EH (cell line): Measurements from ENCODE around the gene AVPR2.
A peak's percentile ranks its signal among the peaks of the same experiment; 100 is the strongest.

Experiments used
- DNase-seq: peaks from one replicate; pipeline ENCODE4 v3.0.0-alpha.2; 2015; ENCODE audit warnings: low read depth

Gene AVPR2

GRCh38 chrX:153913701-153914100 lies 9.2 kb downstream of the AVPR2 start:
- DNase-seq: no peak

DNA sequence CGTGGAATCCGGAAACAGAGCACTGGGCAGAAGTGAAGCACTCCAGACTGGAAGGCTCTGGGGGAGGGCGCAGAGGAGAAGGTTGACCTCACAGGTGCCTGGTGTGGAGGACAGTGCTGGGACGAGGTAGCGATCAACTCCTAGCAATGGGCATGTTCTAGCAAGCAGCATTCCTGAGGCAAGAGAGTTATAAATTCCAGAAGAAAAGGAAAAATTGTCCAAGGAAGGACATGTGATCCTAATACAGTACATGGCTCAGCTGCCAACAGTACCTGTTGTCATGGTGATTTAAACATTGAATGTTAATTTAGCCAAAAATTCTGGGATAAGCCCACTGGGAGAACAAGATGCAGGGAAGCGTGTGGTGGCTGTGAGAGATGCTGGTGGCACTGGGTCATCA lies 13.4 kb downstream of the AVPR2 start:
- no peak for DNase-seq

GRCh38 chrX:153919281-153919680 lies 14.8 kb downstream of the AVPR2 start:
- no peak for DNase-seq

- DNase-seq: no peak
These were observed 16.1 kb downstream of the AVPR2 start for GRCh38 chrX:153920546-153920945.

GRCh38 chrX:153921070-153921469 lies 16.6 kb downstream of the AVPR2 start:
- DNase-seq: no peak

DNA sequence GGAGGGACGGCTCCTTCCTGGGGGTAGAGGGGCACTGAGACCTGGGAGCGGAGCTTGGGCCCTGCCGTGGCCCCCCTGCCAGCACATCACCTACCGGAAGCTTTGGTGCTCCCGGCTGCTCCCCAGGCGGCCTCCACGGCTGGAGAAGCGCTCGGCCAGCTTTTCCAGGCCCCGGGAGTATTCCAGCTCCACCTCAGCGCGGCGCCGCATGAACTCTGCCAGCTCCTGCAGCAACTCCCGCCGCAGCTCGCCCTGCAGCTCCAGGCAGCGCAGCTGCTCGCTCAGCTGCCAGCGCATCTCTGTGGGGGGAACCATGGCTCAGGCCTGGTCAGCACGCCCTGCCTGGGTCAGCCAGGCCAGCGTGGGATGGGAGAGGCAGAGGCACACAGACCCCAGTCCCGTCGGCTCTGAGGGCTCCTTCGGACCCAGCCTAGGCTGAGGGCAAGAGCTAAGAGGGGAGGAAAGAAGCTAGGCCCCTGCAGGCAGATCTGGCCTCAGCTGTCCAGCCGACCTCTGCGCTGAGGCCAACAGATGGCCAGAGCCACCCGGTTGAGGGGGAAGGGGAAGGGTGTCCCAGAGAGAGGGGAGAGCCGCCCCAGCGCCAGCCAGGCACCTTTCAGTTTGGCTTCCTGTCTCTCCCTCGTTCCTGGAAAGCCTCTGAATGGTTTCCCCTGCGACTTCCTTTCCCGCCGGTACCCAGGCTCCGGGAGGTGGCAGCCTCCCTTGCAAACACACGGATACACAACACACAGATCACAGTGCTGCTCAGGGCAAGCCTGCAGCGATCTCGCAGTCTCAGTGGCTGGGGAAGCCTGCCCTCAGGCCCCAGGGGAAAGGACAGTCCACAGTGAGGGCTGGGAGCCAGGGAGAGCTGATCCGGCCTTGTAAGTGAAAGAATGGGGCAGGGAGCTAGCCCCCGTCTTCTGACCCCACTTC lies 17.3 kb downstream of the AVPR2 start:
- DNase-seq: no peak

DNA sequence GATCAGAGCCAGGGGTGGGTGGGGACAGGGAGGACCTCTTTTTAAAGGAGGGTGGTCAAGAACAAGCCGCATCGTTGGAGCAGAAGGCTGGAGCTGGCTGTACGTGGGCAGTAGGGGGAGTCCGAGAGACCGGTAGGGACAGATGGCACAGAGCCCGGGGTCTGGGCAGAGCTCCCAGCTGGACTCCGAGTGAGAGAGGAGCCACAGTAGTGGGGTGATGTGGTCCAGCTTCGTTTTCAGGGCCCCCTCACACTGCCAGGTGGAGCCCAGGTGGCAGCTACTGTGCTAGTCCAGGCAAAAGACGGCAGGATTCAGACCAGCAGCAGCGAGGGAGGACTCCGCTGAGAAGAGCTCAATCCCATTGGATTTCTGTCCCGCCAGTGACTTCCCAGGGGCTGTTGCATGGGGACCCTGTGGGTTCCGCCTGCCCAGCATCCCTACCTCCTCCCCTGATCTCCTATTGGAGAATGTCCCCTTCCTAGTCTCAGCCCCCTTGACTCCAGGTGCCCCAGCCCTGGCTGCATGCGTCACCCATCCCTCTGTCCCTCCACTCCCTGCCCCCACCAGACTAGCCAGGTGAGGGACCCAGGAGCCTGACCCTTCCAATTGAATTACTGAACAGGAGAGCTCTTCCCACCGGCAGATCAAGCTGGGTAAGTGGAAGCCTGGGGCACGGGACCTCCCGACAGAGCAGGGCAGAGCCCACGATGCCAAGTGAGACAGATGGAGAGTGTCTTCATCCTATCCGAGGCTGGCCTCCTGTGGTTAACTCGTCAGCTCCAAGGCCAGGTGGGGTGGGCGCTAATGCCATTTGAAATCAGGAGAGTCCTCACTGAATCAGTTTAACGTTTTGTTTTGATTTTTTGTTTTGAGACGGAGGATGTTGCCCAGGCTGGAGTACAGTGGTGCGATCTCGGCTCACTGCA lies 18.7 kb downstream of the AVPR2 start:
- DNase-seq: peak; percentile 68

- DNase-seq: peak; percentile 64
These were observed 19.8 kb downstream of the AVPR2 start for GRCh38 chrX:153924149-153924861.

DNA sequence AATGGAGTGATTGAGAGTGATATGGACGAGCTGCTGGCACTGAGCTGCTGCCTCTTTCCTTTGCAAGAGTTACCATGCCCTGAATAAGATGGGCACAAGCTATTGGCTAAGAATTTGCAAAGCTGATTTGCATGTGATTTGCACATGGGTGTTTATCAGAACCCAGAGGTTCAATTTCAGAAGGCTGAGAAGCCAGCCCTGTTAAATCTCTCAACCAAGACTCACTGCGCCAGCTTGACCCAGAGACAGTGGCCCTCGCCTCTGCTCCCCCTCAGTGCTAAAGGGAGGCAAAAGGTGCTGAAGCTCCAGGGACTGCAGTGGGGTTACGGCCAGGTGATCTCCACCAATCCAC lies 20.9 kb downstream of the AVPR2 start:
- no peak for DNase-seq

GRCh38 chrX:153925739-153926551 lies 21.5 kb downstream of the AVPR2 start, which contains the start of gene ARHGAP4:
ARHGAP4 (minus strand) TSS chrX:153926264; CDS start chrX:153926202, 62 bp downstream.
- DNase-seq: no peak

- DNase-seq: no peak
These were observed 22.0 kb downstream of the AVPR2 start for GRCh38 chrX:153926552-153926857.

DNA sequence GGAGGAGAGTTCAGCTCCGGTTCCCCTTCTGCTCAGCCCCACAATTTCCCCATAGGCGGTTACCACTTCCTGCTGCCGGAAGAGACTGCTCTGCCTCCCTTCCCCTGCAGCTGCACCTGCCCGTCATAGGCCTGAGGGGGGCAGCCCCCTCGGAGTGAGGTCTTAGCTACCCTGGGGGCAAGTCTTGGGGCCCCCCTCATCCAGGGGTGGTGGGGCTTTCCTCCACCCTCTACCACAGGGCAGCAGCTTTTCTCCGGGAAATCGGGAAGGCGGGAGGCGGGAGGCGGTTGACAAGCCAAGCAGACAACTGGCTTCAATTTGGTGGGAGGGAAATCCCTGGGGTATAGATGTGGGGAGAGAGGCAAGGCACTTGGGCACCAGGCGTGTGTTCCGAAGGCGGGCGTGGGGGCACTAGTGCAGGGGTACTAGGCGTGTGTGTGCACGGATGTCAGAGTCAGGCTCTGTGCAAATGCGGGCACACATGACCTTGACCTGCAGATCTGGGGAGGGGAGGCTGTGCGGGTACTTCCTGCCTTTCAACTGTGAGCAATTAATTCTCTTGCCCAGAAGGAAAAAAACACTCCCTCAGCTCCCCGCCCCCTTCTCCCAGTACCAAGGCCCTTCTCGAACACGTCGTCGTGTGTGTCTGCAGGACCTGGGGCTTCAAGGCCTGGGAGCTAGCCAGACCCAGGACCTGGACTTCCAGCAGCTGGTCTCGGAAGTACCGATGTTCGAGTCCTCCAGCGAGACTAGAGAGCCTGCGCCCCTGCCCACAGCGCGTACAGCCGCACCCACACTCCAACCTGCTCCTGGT lies 22.6 kb downstream of the AVPR2 start:
- peak; percentile 54 for DNase-seq

- no peak for DNase-seq
These were observed 23.1 kb downstream of the AVPR2 start for GRCh38 chrX:153927672-153927921.

- DNase-seq: peak; percentile 97
These were observed 23.7 kb downstream of the AVPR2 start for GRCh38 chrX:153927922-153928760.

- DNase-seq: no peak
These were observed 24.4 kb downstream of the AVPR2 start for GRCh38 chrX:153928846-153929245.

DNA sequence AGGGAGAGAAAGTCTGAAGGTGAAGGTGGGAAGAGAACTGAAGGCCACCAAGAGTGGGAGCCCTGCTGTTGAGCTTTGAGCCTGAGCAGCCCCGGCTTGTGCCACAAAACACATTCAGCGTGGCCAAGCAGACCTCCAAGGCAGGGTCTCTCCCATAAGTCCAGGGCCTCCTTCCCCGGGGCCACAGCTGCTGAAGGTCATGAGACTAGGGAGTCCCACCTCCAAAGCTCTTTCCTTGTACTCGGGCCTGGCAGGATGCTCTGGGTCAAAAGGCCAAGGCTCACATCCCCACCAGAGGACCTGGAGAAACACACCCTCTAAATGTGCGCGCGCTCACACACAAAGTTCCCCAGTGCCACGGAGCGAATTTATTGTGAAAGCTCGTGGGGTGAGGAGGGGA lies 25.1 kb downstream of the AVPR2 start:
- DNase-seq: no peak

- DNase-seq: no peak
These were observed 25.8 kb downstream of the AVPR2 start for GRCh38 chrX:153930011-153930910.

GRCh38 chrX:153931151-153931550 lies 26.7 kb downstream of the AVPR2 start:
- no peak for DNase-seq

DNA sequence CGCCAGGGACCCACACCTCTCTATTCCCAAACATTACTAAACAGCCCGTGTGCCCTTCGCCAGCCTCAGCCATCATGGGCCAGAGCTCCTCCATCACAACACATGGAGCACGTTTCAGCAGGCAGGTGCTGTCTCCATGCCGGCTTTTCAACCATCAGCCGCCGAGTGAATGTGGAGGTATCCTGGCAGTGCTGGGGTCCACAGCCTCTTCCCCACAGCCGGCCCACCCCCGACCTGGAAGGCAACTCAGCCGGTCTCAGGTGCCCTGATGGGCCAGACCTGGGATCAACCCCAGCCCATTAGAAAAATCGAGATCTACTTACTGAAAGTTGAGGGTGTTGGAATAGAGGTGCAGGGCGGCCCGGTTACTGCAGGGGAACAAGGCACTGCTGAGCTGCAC lies 27.3 kb downstream of the AVPR2 start:
- no peak for DNase-seq
